Mucosa of stomach (tissue), 1 donor: ENCODE data around the gene CSHL1.
"Not testable (repeated sequence)": the region's sequence is repeated elsewhere in the genome, so short reads cannot be mapped to it uniquely, and the experiment has no call there.

Experiments used
- H3K27me3 ChIP-seq: one replicate; pipeline ENCODE4 v1.7.0; 2013; ENCODE audit warnings: mild to moderate bottlenecking, low read length; ENCODE audit not compliant: control insufficient read depth, insufficient read depth
- H3K36me3 ChIP-seq: one replicate; pipeline ENCODE4 v1.7.0; 2013; ENCODE audit warnings: low read length; ENCODE audit not compliant: control insufficient read depth, insufficient read depth
- H3K4me1 ChIP-seq: one replicate; pipeline ENCODE4 v1.7.0; 2013; ENCODE audit warnings: mild to moderate bottlenecking, low read length; ENCODE audit not compliant: control insufficient read depth, insufficient read depth
- H3K4me3 ChIP-seq: one replicate; pipeline ENCODE4 v1.7.0; 2013; ENCODE audit warnings: low read length
- H3K9ac ChIP-seq: one replicate; pipeline ENCODE4 v1.7.0; 2013; ENCODE audit warnings: mild to moderate bottlenecking, low read length, moderate library complexity
- H3K9me3 ChIP-seq: one replicate; pipeline ENCODE4 v1.7.0; 2013; ENCODE audit warnings: mild to moderate bottlenecking, low read length, moderate library complexity; ENCODE audit not compliant: control insufficient read depth
- donor health status: Pancreatic carcinoma.

CSHL1 gene

DNA sequence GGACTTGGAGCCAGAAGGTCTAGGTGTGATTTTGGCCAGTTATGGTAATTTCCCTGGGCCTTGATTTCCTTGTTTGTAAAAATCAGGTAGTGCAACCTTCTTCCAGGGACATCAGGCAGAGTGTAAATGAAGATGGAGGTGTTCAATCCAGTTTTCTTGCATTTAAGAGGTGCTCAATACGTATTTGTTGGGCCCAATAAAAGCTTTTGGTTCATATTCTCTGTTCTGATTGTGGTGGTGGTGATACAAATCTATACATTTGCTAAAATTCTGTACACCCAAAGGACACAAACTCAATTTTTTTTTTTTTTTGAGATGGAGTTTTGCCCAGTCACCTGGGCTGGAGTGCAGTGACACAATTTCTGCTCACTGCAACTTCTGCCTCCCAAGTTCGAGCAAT lies 15.1 kb upstream of the CSHL1 start:
- Histone ChIP-seq H3K9me3 (no peaks in the 10 kb centered on the region), H3K4me3 (no peak overlapping the region), H3K4me1 (no peaks in the 10 kb centered on the region)

DNA sequence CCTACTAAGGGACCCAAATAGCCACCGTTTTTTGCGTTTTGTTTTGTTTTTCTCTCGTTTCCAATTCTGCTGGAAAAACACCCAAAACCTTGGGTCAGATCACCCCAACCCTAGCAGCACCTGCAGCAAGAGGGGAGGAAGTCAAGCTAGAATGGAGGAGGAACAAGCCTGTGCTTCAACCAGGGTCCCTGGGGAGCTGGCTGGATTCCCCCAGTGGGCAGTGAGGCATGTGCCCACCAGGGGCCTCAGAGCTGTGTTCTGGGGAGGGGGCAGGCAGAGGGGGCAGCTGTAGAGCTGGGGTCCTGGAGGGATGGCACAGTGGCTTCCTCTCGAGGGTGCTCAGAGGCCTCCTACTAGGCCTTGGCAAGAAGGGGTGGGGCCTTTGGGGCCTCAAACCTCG lies 14.6 kb upstream of the CSHL1 start:
- Histone ChIP-seq H3K4me3 (no peak overlapping the region), H3K27me3 (no peaks in the 10 kb centered on the region), H3K36me3 (no peaks in the 10 kb centered on the region), H3K9me3 (no peaks in the 10 kb centered on the region), H3K4me1 (no peaks in the 10 kb centered on the region), H3K9ac (no peak overlapping the region)

More for the DNA sequence above, 15.1 kb upstream of the CSHL1 start:
- H3K9ac ChIP-seq, result no peak overlapping the region
- no peaks in the 10 kb centered on the region for H3K27me3 ChIP-seq
- H3K36me3 ChIP-seq, result no peaks in the 10 kb centered on the region

DNA sequence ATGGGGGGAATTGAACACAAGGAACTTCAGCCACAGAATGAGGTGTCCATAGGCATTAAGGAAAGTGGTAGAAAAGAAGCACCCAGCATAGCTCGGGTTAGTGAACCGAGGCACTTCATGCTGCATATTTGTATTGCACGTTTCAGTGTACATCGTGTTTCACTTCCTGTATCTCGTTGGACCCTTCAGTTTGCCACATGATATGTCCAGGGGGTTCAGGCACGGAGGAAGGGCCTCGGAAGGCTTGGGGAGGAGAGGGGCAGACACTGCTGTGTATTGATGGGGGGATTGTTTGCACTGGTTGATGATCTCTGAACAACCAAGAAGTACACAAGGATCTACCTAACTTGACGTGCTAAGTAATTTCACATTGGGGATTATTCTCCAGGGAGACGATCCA lies 11.3 kb upstream of the CSHL1 start:
- H3K4me3 ChIP-seq, H3K4me1 ChIP-seq, H3K9me3 ChIP-seq, H3K36me3 ChIP-seq, H3K27me3 ChIP-seq, H3K9ac ChIP-seq: not testable (repeated sequence)

DNA sequence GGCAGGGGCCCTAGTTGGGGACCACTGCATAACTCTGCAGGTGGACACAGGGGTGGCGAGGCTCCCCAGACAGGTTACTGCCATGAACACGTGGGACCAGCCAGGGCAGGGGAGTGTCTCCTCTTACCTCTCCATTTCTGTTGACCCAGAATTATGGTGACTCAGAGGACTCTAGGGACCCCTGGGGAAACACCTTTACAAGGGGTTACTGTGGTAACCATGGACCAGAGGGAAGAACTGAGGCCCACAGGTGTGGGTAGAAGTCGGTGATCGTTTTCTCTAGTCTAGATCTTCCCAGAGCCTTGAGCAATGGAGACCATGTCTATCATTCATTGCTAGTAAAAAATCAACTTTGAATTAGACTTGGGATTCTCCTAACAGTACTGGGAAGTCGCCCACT lies 9.7 kb upstream of the CSHL1 start:
- not testable (repeated sequence) for H3K27me3 ChIP-seq, H3K36me3 ChIP-seq, H3K9me3 ChIP-seq, H3K4me3 ChIP-seq, H3K4me1 ChIP-seq, H3K9ac ChIP-seq

DNA sequence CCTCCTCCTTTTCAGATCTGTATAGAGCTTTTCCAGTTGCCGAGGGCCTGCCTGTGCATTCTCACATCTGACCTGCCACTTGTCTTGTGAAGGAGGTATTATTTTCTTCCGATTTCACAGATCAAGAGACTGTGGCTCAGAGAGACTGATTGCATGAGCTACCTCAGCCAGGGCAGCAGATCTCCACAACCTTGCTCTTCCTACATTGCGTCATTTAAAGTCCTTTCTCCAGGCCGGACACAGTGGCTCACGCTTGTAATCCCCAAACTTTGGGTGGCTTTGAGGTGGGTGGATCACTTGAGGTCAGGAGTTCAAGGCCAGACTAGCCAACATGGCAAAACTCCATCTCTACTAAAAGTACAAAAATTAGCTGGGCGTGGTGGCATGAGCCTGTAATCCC lies 9.0 kb upstream of the CSHL1 start:
- H3K4me3 ChIP-seq, H3K36me3 ChIP-seq, H3K27me3 ChIP-seq: not testable (repeated sequence)

DNA sequence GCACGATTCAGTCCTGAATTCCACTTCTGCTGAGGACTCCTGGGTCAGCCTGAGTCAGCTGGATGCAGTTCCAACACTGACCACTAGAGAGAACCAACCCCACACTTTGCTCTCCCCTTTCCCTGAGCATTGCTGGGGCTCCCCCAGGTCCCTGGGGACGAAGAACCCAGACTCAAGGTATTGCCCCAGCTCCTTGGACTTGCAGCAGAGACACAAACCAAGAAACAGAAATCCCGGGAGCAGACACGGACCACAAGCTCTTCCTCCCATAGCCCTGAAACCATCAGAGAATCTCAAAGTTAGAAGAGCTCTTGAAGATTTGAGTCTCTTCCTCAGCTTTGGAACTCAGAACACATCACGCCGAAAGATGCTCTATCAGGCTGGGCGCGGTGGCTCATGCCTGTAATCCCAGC lies 8.3 kb upstream of the CSHL1 start:
- H3K27me3 ChIP-seq, result peaks cover 10% of the 10 kb centered on the region
- no peak overlapping the region for H3K4me3 ChIP-seq
- no peaks in the 10 kb centered on the region for H3K9me3 ChIP-seq
- H3K36me3 ChIP-seq, result no peaks in the 10 kb centered on the region
- no peak overlapping the region for H3K9ac ChIP-seq
- H3K4me1 ChIP-seq, result no peaks in the 10 kb centered on the region

More for the DNA sequence above, 9.0 kb upstream of the CSHL1 start:
- H3K9me3 ChIP-seq, H3K9ac ChIP-seq, H3K4me1 ChIP-seq: not testable (repeated sequence)

DNA sequence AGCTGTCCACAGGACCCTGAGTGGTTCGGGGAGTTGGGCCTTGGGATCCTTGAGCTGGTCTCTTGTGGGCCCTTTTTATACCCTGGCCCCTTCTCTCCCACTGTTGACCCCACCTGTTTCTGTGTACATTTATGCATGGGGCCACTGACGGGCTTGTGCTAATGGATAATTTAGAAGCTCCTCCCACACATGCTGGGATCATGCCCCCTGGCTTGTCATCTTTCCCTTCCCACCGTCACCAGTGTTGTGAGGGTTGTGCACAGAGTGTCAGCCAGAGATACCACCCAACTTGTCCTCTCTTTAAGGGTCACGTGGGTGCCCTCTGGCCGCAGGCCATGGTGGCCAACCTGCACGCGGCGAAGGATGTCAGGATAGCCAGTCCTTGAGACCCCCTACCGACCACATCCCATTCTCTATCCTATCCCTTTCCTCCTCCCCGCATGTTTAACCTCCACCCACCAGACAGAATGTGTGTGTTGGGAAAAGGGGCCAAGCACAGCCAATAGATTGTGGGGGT lies 7.8 kb upstream of the CSHL1 start, which contains the start of gene GH1:
GH1 (minus strand) TSS at position 51 of the 517 bp plus-strand sequence. CDS start 63 bp downstream, outside the sequence.
- H3K4me1 ChIP-seq, H3K4me3 ChIP-seq, H3K9ac ChIP-seq, H3K9me3 ChIP-seq, H3K27me3 ChIP-seq, H3K36me3 ChIP-seq: not testable (repeated sequence)

DNA sequence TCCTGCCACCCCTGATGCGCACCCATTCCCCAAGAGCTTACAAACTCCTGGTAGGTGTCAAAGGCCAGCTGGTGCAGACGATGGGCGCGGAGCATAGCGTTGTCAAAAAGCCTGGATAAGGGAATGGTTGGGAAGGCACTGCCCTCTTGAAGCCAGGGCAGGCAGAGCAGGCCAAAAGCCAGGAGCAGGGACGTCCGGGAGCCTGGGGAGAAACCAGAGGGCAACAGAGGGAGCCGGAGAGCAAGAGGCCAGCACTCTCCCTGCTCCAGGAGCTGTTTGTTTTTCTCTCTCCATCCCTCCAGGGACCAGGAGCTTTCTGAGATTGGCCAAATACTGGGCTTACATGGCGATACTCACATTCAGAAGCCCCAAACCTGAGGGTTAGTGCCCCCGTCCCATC lies 7.2 kb upstream of the CSHL1 start:
- Histone ChIP-seq H3K36me3 (no peaks in the 10 kb centered on the region), H3K4me3 (no peak overlapping the region), H3K9ac (no peak overlapping the region), H3K9me3 (no peaks in the 10 kb centered on the region), H3K27me3 (peaks cover 10% of the 10 kb centered on the region), H3K4me1 (no peaks in the 10 kb centered on the region)

DNA sequence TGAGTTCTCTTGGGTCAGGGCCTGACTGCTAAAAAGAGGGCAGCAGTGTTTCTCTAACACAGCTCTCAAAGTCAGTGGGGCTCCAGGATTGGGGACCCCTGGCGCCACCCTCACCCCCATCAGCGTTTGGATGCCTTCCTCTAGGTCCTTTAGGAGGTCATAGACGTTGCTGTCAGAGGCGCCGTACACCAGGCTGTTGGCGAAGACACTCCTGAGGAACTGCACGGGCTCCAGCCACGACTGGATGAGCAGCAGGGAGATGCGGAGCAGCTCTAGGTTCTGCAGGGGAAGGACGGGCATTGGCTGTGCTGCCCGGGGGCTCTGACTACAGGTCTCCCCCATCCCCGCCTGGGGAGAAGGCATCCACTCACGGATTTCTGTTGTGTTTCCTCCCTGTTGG lies 6.6 kb upstream of the CSHL1 start:
- Histone ChIP-seq H3K27me3 (peaks cover 10% of the 10 kb centered on the region), H3K9me3 (no peaks in the 10 kb centered on the region), H3K4me3 (no peak overlapping the region), H3K9ac (no peak overlapping the region), H3K4me1 (no peaks in the 10 kb centered on the region), H3K36me3 (no peaks in the 10 kb centered on the region)

DNA sequence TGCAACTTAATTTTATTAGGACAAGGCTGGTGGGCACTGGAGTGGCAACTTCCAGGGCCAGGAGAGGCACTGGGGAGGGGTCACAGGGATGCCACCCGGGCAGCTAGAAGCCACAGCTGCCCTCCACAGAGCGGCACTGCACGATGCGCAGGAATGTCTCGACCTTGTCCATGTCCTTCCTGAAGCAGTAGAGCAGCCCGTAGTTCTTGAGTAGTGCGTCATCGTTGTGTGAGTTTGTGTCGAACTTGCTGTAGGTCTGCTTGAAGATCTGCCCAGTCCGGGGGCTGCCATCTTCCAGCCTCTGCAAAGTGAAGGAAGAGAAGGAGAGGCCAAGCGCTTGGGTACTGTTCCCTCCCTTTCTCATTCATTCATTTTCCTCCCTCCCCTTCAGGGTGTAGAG lies 6.1 kb upstream of the CSHL1 start:
- not testable (repeated sequence) for H3K27me3 ChIP-seq, H3K4me1 ChIP-seq, H3K9ac ChIP-seq, H3K36me3 ChIP-seq, H3K9me3 ChIP-seq, H3K4me3 ChIP-seq

DNA sequence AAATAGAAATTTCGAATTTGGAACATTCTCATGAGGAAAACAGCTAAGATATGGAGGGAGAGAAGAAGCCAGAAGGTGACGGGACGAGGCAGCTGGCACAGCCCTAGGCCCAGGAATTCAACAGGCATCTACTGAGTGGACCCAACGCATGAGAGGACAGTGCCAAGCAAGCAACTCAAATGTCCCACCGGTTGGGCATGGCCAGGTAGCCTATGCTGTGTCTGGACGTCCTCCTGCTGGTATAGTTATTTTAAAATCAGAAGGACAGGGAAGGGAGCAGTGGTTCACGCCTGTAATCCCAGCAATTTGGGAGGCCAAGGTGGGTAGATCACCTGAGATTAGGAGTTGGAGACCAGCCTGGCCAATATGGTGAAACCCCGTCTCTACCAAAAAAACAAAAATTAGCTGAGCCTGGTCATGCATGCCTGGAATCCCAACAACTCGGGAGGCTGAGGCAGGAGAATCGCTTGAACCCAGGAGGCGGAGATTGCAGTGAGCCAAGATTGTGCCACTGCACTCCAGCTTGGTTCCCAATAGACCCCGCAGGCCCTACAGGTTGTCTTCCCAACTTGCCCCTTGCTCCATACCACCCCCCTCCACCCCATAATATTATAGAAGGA lies 5.6 kb upstream of the CSHL1 start:
- H3K36me3 ChIP-seq, result no peaks in the 10 kb centered on the region
- no peak overlapping the region for H3K9ac ChIP-seq
- H3K9me3 ChIP-seq, result no peaks in the 10 kb centered on the region
- no peaks in the 10 kb centered on the region for H3K4me1 ChIP-seq
- no peak overlapping the region for H3K4me3 ChIP-seq
- H3K27me3 ChIP-seq, result peaks cover 10% of the 10 kb centered on the region

DNA sequence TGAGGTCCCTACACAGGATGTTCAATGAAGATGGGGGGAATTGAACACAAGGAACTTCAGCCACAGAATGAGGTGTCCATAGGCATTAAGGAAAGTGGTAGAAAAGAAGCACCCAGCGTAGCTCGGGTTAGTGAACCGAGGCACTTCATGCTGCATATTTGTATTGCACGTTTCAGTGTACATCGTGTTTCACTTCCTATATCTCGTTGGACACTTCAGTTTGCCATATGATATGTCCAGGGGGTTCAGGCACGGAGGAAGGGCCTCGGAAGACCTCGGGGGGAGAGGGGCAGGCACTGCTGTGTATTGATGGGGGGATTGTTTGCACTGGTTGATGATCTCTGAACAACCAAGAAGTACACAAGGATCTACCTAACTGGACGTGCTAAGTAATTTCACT lies 4.7 kb upstream of the CSHL1 start:
- peaks cover 17% of the 10 kb centered on the region for H3K27me3 ChIP-seq
- H3K4me1 ChIP-seq, H3K9ac ChIP-seq, H3K4me3 ChIP-seq, H3K36me3 ChIP-seq, H3K9me3 ChIP-seq: not testable (repeated sequence)

DNA sequence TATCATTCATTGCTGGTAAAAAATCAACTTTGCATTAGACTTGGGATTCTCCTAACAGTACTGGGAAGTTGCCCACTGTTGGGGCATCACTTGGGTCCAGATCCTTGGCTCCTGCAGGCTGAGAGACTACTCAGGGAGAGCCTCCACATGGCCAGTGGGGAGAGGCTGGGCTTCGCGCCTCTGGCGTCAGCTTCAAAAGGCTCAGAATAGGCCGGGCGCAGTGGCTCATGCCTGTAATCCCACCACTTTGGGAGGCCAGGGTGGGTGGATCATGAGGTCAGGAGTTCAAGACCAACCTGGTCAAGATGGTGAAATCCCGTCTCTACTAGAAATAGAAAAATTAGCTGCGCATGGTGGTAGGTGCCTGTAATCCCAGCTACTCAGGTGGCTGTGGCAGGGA lies 3.4 kb upstream of the CSHL1 start:
- Histone ChIP-seq H3K4me1 (no peaks in the 10 kb centered on the region), H3K27me3 (peaks cover 16% of the 10 kb centered on the region), H3K9ac (no peak overlapping the region), H3K4me3 (no peak overlapping the region), H3K9me3 (no peaks in the 10 kb centered on the region), H3K36me3 (no peaks in the 10 kb centered on the region)
